GM10847 (cell line): ENCODE data around the gene DNAH7.

ENCODE experiments used
- POLR2A ChIP-seq: IDR thresholded peaks from 2 replicates; pipeline ENCODE4 v1.6.1; 2011; ENCODE audit not compliant: insufficient read length; ENCODE audit errors: extremely low read depth

DNAH7 gene

GRCh38 chr2:196088203-196088602 lies 19.6 kb upstream of the DNAH7 start:
- no peak for TF ChIP-seq POLR2A

- no peak for TF ChIP-seq POLR2A
These were observed 18.1 kb upstream of the DNAH7 start for GRCh38 chr2:196086517-196087368.

DNA sequence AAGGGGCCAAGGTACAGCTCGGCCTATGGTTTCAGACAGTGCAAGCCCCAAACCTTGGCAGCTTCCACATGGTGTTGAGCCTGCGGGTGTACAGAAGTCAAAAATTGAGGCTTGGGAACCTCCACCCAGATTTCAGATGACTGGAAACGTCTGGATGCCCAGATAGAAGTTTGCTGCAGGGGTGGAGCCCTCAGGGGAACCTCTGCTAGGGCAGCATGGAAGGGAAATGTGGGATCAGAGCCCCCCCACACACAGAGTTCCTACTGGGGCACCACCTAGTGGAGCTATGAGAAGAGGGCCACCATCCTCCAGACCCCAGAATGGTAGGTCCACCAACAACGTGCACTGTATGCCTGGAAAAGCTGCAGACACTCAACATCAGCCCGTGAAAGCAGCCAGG lies 15.0 kb upstream of the DNAH7 start:
- no peak for TF ChIP-seq POLR2A

- TF ChIP-seq POLR2A = no peak
These were observed 11.9 kb upstream of the DNAH7 start for GRCh38 chr2:196080526-196080925.

DNA sequence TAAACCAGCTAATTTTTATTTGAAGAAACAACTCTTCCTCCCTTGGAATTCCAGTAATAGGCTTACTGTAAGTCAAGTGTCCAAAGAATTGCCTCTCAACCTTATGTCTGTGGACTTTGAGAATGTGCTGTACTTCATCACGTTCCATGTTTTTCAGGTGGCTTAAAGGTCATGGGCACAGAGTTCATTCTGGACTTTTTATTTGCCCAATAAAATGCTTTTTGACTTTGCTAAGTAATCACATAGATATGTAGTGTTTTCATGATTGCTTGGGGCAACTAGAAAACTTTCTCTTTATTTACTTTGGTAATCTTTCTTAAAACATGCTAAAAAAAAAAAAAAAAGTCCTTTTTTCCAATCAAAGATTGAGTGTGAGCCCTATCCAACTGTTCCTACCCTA lies 10.4 kb upstream of the DNAH7 start:
- TF ChIP-seq POLR2A = no peak

- no peak for TF ChIP-seq POLR2A
These were observed 9.2 kb upstream of the DNAH7 start for GRCh38 chr2:196077821-196078220.

DNA sequence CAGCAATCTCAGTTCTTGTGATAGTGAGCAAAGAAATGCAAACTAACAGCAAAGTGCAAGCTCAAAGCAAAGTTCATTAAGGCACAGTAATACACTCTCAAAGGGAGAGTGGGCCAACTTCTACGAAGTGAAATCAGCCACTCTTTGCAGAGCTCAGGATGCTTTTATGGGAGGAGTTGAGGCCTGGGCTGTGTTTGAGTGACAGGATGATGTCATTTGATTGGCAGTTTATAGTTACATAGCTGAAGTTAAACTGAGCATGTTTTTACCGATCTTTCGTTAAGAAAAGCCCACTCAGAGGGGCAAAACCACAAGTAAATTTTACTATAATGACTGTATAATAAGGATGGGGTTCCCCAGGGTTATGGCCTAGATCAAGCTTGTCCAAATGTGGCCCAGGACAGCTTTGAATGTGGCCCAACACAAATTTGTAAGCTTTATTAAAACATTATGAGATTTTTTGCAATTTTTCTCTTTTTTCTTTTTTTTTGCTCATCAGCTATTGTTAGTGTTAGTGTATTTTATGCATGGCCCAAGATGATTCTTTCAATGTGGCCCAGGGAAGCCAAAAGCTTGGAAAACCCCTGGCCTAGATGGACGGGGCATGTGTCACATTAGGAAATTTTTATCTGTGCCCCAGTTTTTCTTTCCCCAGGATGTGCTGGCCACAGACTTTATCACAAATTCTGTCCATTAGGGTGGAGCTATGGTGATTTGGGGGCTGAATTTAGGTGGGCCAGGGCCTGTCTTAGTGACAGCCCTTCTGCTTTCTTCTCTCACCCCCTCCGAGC lies 8.3 kb upstream of the DNAH7 start:
- TF ChIP-seq POLR2A = no peak

- no peak for TF ChIP-seq POLR2A
These were observed 6.6 kb upstream of the DNAH7 start for GRCh38 chr2:196075196-196075595.

- TF ChIP-seq POLR2A = no peak
These were observed 6.0 kb upstream of the DNAH7 start for GRCh38 chr2:196074631-196075030.

- TF ChIP-seq POLR2A = no peak
These were observed 4.9 kb upstream of the DNAH7 start for GRCh38 chr2:196073521-196073920.

DNA sequence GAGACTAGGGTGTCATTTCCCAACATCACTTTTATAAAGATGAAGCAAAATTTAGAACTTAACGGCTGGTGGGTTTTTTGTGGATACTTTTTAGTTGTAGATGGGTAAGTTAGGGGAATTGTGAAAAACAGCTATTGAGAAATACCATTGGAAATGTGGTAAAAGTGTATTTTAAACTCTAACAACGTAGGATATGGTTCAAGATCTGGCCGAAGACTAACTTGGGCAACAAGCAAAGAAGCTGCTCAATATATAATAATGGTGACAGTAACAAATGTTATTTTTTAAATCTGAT lies 1.6 kb downstream of the DNAH7 start:
- no peak for TF ChIP-seq POLR2A

DNA sequence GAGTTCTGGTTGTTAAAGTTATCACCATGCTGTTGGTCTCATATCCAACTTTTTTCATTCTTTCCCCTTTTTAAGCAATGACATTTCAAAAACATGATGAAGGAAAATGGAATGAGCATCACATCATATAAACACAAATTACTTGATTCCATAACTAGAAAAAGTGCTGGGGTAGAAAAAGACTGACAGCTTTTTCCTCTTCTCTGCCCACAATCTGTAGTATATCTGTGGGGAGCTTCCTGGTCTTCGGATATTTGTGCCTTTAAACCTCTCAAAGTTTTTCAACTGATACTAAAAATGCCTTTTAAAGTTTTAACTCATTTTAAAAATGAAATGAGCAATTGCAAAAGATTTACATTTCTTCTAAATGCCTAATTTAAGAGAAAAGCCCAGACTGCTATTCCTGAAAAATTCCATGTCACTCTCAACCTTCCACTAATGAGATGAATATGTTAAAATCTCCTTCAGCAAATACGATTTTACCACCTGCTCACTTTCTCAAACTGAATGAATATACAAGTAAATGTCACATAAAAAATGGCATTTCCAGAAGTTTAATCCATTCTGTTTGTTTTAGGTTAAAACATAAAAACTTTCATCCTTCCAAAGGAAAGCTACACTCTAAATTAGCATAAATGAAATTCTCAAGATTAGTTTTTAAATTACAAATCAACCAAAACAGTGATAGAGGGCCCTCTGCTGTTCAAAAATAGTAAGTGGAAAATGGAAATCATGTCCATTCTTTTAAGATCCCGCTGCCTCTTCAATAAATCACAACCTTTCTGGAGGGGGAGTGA lies 2.1 kb downstream of the DNAH7 start:
- TF ChIP-seq POLR2A = no peak

- no peak for TF ChIP-seq POLR2A
These were observed 4.9 kb downstream of the DNAH7 start for GRCh38 chr2:196063773-196064172.

- no peak for TF ChIP-seq POLR2A
These were observed 9.1 kb downstream of the DNAH7 start for GRCh38 chr2:196059491-196059960.

GRCh38 chr2:196054631-196055030 lies 14.0 kb downstream of the DNAH7 start:
- TF ChIP-seq POLR2A = no peak
